ENCODE measurements around the gene MUSTN1. TPM values are rescaled to one million over a fixed set of nuclear protein-coding genes. Genes with fewer than 3 reads are reported as not detected.

MUSTN1 gene
- total RNA-seq, 2 experiments from 2014 or later: not detected

DNA sequence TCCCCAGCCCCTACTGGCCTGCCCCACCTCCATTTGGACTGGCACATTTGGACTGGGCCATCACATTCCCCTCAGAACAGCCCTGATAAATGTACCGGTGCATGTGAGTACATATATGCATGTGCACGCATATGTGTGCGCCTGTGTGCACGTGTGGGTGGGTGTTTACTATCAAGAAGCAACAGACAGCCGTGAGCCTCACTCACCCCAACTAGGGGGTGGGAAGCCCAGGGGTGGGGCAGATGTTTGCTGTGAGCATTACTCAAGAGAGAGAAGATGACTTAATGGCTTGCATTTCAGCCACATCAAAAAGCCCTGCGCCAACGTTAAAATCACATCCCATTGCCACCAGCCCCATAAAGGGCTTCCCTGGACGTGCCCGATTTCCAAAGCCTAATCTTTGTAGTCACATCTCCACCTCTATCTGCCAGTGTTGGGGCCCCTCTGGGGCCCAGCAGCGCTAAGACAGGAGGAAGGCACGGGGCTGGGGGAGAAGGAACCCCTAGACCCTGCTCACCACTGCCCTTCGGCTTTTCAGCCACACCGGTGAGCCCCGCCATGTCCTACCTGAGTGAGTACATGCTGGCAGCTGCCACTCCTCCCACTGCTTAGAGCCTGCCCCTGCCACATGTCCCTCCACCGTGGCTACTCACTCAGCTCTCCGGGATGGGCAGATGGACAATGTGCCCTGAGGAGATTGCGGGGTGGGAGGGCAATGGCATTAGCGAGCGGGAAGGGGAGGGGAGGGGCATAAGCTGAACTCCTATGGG lies 29.4 kb downstream of the MUSTN1 start:
- CTCF ChIA-PET: interaction anchor here (2.4 kb wide), 1 partner anchor 16 kb away, joined by 7 read pairs; no protein-coding TSS in a partner anchor
- ATAC-seq (no peak), DNase-seq (no peak)
- TF ChIP-seq, protein P1, sequence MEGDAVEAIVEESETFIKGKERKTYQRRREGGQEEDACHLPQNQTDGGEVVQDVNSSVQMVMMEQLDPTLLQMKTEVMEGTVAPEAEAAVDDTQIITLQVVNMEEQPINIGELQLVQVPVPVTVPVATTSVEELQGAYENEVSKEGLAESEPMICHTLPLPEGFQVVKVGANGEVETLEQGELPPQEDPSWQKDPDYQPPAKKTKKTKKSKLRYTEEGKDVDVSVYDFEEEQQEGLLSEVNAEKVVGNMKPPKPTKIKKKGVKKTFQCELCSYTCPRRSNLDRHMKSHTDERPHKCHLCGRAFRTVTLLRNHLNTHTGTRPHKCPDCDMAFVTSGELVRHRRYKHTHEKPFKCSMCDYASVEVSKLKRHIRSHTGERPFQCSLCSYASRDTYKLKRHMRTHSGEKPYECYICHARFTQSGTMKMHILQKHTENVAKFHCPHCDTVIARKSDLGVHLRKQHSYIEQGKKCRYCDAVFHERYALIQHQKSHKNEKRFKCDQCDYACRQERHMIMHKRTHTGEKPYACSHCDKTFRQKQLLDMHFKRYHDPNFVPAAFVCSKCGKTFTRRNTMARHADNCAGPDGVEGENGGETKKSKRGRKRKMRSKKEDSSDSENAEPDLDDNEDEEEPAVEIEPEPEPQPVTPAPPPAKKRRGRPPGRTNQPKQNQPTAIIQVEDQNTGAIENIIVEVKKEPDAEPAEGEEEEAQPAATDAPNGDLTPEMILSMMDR (IDR thresholded peaks at IDR 0.05): no peak
- Mint-ChIP-seq H3K27me3 (no peaks in the 10 kb centered on the region), H3K4me1 (ENCODE audit: low read depth) (no peaks in the 10 kb centered on the region), H3K27ac (no peak overlapping the region), H3K4me3 (no peak overlapping the region), H3K36me3 (ENCODE audit: low read depth) (no peaks in the 10 kb centered on the region), H3K9me3 (no peaks in the 10 kb centered on the region)
- POLR2A ChIA-PET: no interaction called here
- intact Hi-C loops (cut with micrococcal nuclease): no loop called here

DNA sequence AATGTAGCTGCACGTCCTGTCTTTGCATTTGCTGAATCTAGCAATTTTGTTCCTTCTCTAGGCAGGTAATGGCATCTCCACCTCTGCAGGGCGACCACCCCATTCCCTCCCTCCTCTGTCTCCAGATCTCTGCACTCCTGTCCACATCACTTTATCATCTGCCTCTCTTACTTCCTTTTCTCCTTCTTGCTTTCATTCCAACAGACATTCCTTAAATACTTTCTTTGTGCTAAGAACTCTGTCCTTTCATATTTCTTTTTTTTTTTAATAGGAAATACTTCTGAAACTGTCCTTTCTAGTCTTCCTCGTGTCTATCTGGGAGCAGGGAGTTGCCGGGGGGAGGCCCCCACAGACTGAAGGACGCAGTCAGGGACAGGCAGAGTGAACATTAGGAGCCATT lies 33.0 kb downstream of the MUSTN1 start:
- Mint-ChIP-seq H3K4me3 (no peak overlapping the region), H3K27me3 (no peaks in the 10 kb centered on the region), H3K4me1 (ENCODE audit: low read depth) (no peaks in the 10 kb centered on the region), H3K27ac (no peak overlapping the region), H3K9me3 (no peaks in the 10 kb centered on the region), H3K36me3 (ENCODE audit: low read depth) (no peaks in the 10 kb centered on the region)
- ATAC-seq (no peak), DNase-seq (no peak)
- CTCF ChIA-PET: no interaction called here
- intact Hi-C loops (cut with micrococcal nuclease): no loop called here
- POLR2A ChIA-PET: no interaction called here
- TF ChIP-seq, protein P1 (IDR thresholded peaks at IDR 0.05): no peak

DNA sequence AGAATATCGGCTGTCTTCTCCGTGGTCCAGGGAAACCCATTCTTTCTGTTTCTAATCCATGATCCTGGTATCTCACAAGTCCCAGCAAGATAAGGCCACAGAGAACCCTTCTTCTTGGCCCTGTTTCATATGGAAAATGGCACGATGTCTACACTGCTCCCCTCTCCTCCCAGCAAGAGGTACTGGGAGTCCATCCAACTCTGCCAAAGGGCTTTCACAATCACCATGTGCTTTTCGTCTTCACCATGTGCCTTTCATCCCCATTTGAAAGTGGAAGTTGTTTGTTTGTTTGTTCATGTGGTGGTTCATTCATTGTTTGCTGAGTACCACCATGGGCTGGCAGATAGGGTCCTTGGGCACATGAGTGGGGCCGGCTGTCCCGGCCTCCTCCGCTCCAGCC lies 34.7 kb downstream of the MUSTN1 start:
- ChIA-PET POLR2A (no interaction called here), CTCF (interaction anchor here (0.9 to 2.6 kb wide), 6 partner anchors 18 to 59 kb away, joined by 3 to 17 read pairs (median 4); no protein-coding TSS in a partner anchor)
- no peak for DNase-seq
- intact Hi-C loops (cut with micrococcal nuclease): no loop called here
- Mint-ChIP-seq H3K36me3 (ENCODE audit: low read depth) (no peaks in the 10 kb centered on the region), H3K4me3 (no peak overlapping the region), H3K4me1 (ENCODE audit: low read depth) (no peaks in the 10 kb centered on the region), H3K27ac (no peak overlapping the region), H3K27me3 (no peaks in the 10 kb centered on the region), H3K9me3 (no peaks in the 10 kb centered on the region)
- TF ChIP-seq, protein P1 (IDR thresholded peaks at IDR 0.05): no peak
- ATAC-seq: no peak

DNA sequence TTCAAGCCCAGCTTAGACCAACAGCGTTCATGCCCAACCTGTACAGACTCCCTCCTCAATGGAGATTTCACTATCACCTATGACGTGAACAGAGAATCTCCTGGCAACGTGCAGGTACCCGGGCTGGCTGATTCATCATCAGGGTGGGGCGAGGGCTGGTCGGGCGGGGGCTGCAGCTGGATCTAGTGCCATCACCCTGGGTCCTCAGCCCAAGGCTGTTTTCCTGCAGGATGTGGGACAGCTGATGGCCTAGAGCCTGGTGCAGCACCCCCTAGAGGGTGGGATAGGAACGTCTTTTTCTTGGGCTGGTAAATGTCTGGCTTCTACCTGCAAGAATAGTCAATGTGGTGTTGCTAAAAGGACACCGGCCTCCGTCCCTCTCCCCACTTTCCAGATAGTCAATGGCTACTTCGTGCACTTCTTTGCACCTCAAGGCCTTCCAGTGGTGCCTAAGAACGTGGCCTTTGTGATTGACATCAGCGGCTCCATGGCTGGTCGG lies 35.8 kb downstream of the MUSTN1 start:
- TF ChIP-seq, protein P1 (IDR thresholded peaks at IDR 0.05): peak; percentile 67
- Mint-ChIP-seq H3K9me3 (no peaks in the 10 kb centered on the region), H3K4me1 (ENCODE audit: low read depth) (no peaks in the 10 kb centered on the region), H3K4me3 (no peak overlapping the region), H3K36me3 (ENCODE audit: low read depth) (no peaks in the 10 kb centered on the region), H3K27ac (no peak overlapping the region), H3K27me3 (no peaks in the 10 kb centered on the region)
- CTCF ChIA-PET: interaction anchor here (0.8 to 2.6 kb wide), 17 partner anchors 9 to 60 kb away, joined by 3 to 17 read pairs (median 3); no protein-coding TSS in a partner anchor
- intact Hi-C loops (cut with micrococcal nuclease): no loop called here
- POLR2A ChIA-PET: no interaction called here
- ATAC-seq (peak; percentile 45), DNase-seq (peak; percentile 43)

DNA sequence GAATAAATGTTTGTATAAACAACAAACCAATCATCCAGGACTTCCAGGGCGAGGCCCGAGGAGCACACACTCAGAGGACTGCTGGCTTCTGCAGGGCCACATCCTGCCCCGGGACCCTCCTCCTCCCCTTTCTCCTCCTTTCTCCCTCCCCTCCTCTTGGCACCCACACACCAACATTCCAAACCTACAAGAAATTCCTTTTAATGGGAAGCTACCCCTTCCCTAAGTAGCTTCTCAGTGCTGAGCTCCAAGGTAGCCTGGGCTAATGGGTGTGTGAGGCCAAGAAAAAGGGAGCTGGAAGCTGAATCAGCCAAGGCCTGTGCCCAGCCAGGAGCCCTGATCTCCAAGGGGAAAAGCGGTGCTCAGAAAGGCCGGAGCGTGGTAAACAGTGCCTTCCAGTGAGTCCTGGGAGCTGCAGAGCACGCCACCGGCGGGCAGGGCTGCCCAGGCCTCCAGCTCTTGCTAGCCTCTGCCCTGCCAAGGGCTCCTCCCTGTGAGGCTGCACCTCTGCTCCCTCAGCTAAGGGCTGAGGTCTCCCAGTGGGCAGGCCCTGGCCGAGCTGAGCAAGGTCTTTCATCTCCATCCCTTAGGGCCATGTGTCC lies 36.3 kb downstream of the MUSTN1 start:
- no peaks in the 10 kb centered on the region for H3K27me3 Mint-ChIP-seq
- DNase-seq (no peak), ATAC-seq (no peak)
- no peaks in the 10 kb centered on the region for H3K9me3 Mint-ChIP-seq
- ChIA-PET CTCF (interaction anchor here (0.8 to 2.6 kb wide), 17 partner anchors 8 to 60 kb away, joined by 3 to 17 read pairs (median 3); no protein-coding TSS in a partner anchor), POLR2A (no interaction called here)
- no peaks in the 10 kb centered on the region for H3K4me1 Mint-ChIP-seq (ENCODE audit: low read depth)
- TF ChIP-seq, protein P1 (IDR thresholded peaks at IDR 0.05): no peak
- H3K27ac Mint-ChIP-seq: no peak overlapping the region
- H3K4me3 Mint-ChIP-seq: no peak overlapping the region
- intact Hi-C loops (cut with micrococcal nuclease): no loop called here
- no peaks in the 10 kb centered on the region for H3K36me3 Mint-ChIP-seq (ENCODE audit: low read depth)
